Measurements from ENCODE around the gene MET. TPM values are rescaled to one million over a fixed set of nuclear protein-coding genes. Genes with fewer than 3 reads are reported as not detected.
A peak's percentile ranks its signal among the peaks of the same experiment; 100 is the strongest.

Gene MET
- total RNA-seq (225 TPM), polyA plus RNA-seq (ENCODE audit: insufficient read depth, low read depth, low replicate concordance) (13.4 TPM)
- long read RNA-seq, donor 1, partial matches to known transcripts, result 7 of 7 reads
- long read RNA-seq, donor 1, other reads (novel, unspliced or antisense), result 0 of 7 reads
- long read RNA-seq, donor 2, full-length matches to known transcripts, result 2 of 11 reads
- long read RNA-seq, donor 2, partial matches to known transcripts, result 9 of 11 reads
- long read RNA-seq, donor 2, other reads (novel, unspliced or antisense), result 0 of 11 reads
- long read RNA-seq, donor 3, full-length matches to known transcripts, result 1 of 29 reads
- long read RNA-seq, donor 3, partial matches to known transcripts, result 28 of 29 reads
- long read RNA-seq, donor 3, other reads (novel, unspliced or antisense), result 0 of 29 reads
- long read RNA-seq, donor 4, full-length matches to known transcripts, result 3 of 37 reads
- long read RNA-seq, donor 4, partial matches to known transcripts, result 34 of 37 reads
- long read RNA-seq, donor 4, other reads (novel, unspliced or antisense), result 0 of 37 reads
- long read RNA-seq, donor 5, result 0 reads
- long read RNA-seq, donor 6, result 0 reads
- long read RNA-seq, donor 7, full-length matches to known transcripts, result 10 of 81 reads
- long read RNA-seq, donor 7, partial matches to known transcripts, result 66 of 81 reads
- long read RNA-seq, donor 7, other reads (novel, unspliced or antisense), result 5 of 81 reads
- long read RNA-seq, donor 8, partial matches to known transcripts, result 15 of 15 reads
- long read RNA-seq, donor 8, other reads (novel, unspliced or antisense), result 0 of 15 reads
- long read RNA-seq, donor 9, partial matches to known transcripts, result 7 of 7 reads
- long read RNA-seq, donor 9, other reads (novel, unspliced or antisense), result 0 of 7 reads
- long read RNA-seq, donor 10, partial matches to known transcripts, result 6 of 7 reads
- long read RNA-seq, donor 10, other reads (novel, unspliced or antisense), result 0 of 7 reads

GRCh38 chr7:116671681-116672595, at the start of gene MET:
MET (plus strand) TSS chr7:116672196; CDS start chr7:116699085, 26,889 bp downstream.
- TF ChIP-seq, protein P1, sequence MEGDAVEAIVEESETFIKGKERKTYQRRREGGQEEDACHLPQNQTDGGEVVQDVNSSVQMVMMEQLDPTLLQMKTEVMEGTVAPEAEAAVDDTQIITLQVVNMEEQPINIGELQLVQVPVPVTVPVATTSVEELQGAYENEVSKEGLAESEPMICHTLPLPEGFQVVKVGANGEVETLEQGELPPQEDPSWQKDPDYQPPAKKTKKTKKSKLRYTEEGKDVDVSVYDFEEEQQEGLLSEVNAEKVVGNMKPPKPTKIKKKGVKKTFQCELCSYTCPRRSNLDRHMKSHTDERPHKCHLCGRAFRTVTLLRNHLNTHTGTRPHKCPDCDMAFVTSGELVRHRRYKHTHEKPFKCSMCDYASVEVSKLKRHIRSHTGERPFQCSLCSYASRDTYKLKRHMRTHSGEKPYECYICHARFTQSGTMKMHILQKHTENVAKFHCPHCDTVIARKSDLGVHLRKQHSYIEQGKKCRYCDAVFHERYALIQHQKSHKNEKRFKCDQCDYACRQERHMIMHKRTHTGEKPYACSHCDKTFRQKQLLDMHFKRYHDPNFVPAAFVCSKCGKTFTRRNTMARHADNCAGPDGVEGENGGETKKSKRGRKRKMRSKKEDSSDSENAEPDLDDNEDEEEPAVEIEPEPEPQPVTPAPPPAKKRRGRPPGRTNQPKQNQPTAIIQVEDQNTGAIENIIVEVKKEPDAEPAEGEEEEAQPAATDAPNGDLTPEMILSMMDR (IDR thresholded peaks at IDR 0.05; ENCODE audit: borderline replicate concordance, extremely low read depth, insufficient read depth), result peak; percentile 61
- peak within 1 kb of the TSS; percentile 55 to 92 (median 86) for H3K4me3 ChIP-seq (ENCODE audit: low read length in 3 of 3)
- peak within 1 kb of the TSS; percentile 56 to 94 (median 88) for H3K9ac ChIP-seq (ENCODE audit: low read length in 3 of 3)
- DNase-seq (peak; percentile 82 to 94 (median 87)), FAIRE-seq (no peak)
- H3K9me3 ChIP-seq (ENCODE audit: control insufficient read depth in 2 of 3, insufficient read depth in 1 of 3, low read length in 3 of 3), result no peaks in the 10 kb centered on the region
- H3K27me3 ChIP-seq (ENCODE audit: control insufficient read depth, insufficient read depth, low read length), result no peaks in the 10 kb centered on the region
- intact Hi-C loops (cut with DNase I), result no loop called here
- no peaks in the 10 kb centered on the region for H3K36me3 ChIP-seq (ENCODE audit: control insufficient read depth in 2 of 3, insufficient read depth in 3 of 3, low read length in 3 of 3)
- H3K27ac ChIP-seq (ENCODE audit: low read depth in 2 of 2, low read length in 2 of 2), result peak within 1 kb of the TSS; percentile 85 to 89
- peaks cover 0 to 4% (median 0%) of the 10 kb centered on the region in 3 donors for H3K4me1 ChIP-seq (ENCODE audit: control insufficient read depth in 2 of 3, insufficient read depth in 2 of 3, low read depth in 1 of 3, low read length in 3 of 3)

- FAIRE-seq, result no peak
- intact Hi-C loops (cut with DNase I), result no loop called here
- H3K27ac ChIP-seq (ENCODE audit: low read depth in 2 of 2, low read length in 2 of 2), result no peak overlapping the region
- no peaks in the 10 kb centered on the region for H3K36me3 ChIP-seq (ENCODE audit: control insufficient read depth in 2 of 3, insufficient read depth in 3 of 3, low read length in 3 of 3)
- no peak overlapping the region for H3K9ac ChIP-seq (ENCODE audit: low read length in 3 of 3)
- DNase-seq, result no peak
- peaks cover 3 to 29% (median 5%) of the 10 kb centered on the region in 3 donors for H3K4me1 ChIP-seq (ENCODE audit: control insufficient read depth in 2 of 3, insufficient read depth in 2 of 3, low read depth in 1 of 3, low read length in 3 of 3)
- H3K4me3 ChIP-seq (ENCODE audit: low read length in 3 of 3), result no peak overlapping the region
- TF ChIP-seq, protein P1 (IDR thresholded peaks at IDR 0.05; ENCODE audit: borderline replicate concordance, extremely low read depth, insufficient read depth), result no peak
- H3K9me3 ChIP-seq (ENCODE audit: control insufficient read depth in 2 of 3, insufficient read depth in 1 of 3, low read length in 3 of 3), result no peaks in the 10 kb centered on the region
- H3K27me3 ChIP-seq (ENCODE audit: control insufficient read depth, insufficient read depth, low read length), result no peaks in the 10 kb centered on the region
These were observed 45.1 kb upstream of the MET start for GRCh38 chr7:116626886-116627285.

DNA sequence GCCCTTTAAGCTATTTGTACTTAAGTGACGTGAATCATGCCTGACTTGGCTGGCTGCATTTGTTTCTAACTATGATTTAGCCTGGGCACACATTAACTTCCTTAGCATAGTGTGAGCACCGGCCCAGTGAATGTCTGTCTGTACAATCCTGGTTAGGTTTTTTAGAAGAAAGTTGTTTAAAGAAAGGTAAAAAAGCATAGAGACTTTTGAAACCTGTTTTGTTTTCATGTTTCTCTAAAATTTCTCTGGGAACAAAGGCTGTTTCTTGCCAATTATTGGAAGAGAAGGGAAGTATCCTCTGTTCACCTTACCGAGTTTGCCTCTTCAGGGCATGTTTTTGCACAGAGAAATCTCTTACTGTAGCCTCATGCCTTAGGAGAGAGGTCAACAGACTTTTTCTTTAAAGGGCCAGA, 42.9 kb upstream of the MET start:
- Histone ChIP-seq H3K36me3 (ENCODE audit: control insufficient read depth in 2 of 3, insufficient read depth in 3 of 3, low read length in 3 of 3) (no peaks in the 10 kb centered on the region), H3K27ac (ENCODE audit: low read depth in 2 of 2, low read length in 2 of 2) (peak overlapping the region; percentile 67 to 85), H3K27me3 (ENCODE audit: control insufficient read depth, insufficient read depth, low read length) (no peaks in the 10 kb centered on the region), H3K9ac (ENCODE audit: low read length in 3 of 3) (peak overlapping the region in 1 of 3 donors; percentile 69), H3K4me1 (ENCODE audit: control insufficient read depth in 2 of 3, insufficient read depth in 2 of 3, low read depth in 1 of 3, low read length in 3 of 3) (peaks cover 5 to 35% (median 10%) of the 10 kb centered on the region in 3 donors), H3K4me3 (ENCODE audit: low read length in 3 of 3) (peak overlapping the region in 1 of 3 donors; percentile 37), H3K9me3 (ENCODE audit: control insufficient read depth in 2 of 3, insufficient read depth in 1 of 3, low read length in 3 of 3) (no peaks in the 10 kb centered on the region)
- intact Hi-C loops (cut with DNase I), result no loop called here
- no peak for FAIRE-seq
- TF ChIP-seq, protein P1 (IDR thresholded peaks at IDR 0.05; ENCODE audit: borderline replicate concordance, extremely low read depth, insufficient read depth), result no peak
- peak in 3 of 5 donors; percentile 43 to 82 (median 81) for DNase-seq
